Upper lobe of left lung (tissue), 6 donors: ENCODE data around the gene RGMA. TPM values are rescaled to one million over a fixed set of nuclear protein-coding genes. Genes with fewer than 3 reads are reported as not detected.

Source experiments
- ATAC-seq, 2 donors: fragments of 200-7000 bp; cut with Tn5 transposase; one replicate each; pipeline ENCODE4 v1.9.1; 2022; ENCODE audit warnings: mild to moderate bottlenecking in 2 of 2, moderate library complexity in 2 of 2; ENCODE audit not compliant: low FRiP score in 2 of 2
- DNase-seq, 2 donors: peaks; one replicate each; pipeline ENCODE4 v3.0.0-alpha.2; 2019 to 2020
- H3K27ac ChIP-seq, 4 donors: fragments of 200-600 bp; sonication (generic); one replicate each; pipeline ENCODE4 v1.5.1; 2016 to 2019
- H3K27me3 ChIP-seq, 4 donors: fragments of 200-600 bp; sonication (generic); one replicate each; pipeline ENCODE4 v1.5.1; 2017 to 2019
- H3K36me3 ChIP-seq, 4 donors: fragments of 200-600 bp; sonication (generic); one replicate each; pipeline ENCODE4 v1.5.1; 2016 to 2019
- H3K4me1 ChIP-seq, 4 donors: fragments of 200-600 bp; sonication (generic); one replicate each; pipeline ENCODE4 v1.5.1; 2018 to 2019
- H3K4me3 ChIP-seq, 4 donors: fragments of 200-600 bp; sonication (generic); one replicate each; pipeline ENCODE4 v1.5.1; 2017 to 2019; ENCODE audit warnings: mild to moderate bottlenecking in 2 of 4, moderate library complexity in 1 of 4
- H3K9me3 ChIP-seq, 4 donors: fragments of 200-600 bp; sonication (generic); one replicate each; pipeline ENCODE4 v1.5.1; 2018 to 2019
- EP300 ChIP-seq, 4 donors: sonication (generic); formaldehyde crosslinking; IDR thresholded peaks; one replicate each; pipeline ENCODE4 v1.5.1; 2017; ENCODE audit warnings: antibody characterized with exemption in 4 of 4, control low read depth in 2 of 4
- POLR2A ChIP-seq, 4 donors: fragments of 450-650 bp; IDR thresholded peaks; one replicate each; pipeline ENCODE4 v1.5.1; 2016 to 2017; ENCODE audit warnings: antibody characterized with exemption in 4 of 4, mild to moderate bottlenecking in 2 of 4
- POLR2AphosphoS5 ChIP-seq, 2 donors: sonication (generic); formaldehyde crosslinking; IDR thresholded peaks; one replicate each; pipeline ENCODE4 v1.5.1; 2017; ENCODE audit warnings: antibody characterized with exemption in 2 of 2
- WGBS, 2 donors: methylation state at CpG; one replicate each; pipeline ENCODE4 v1.1.5; 2017 to 2018; 5-methylcytosine and 5-hydroxymethylcytosine counted together
- total RNA-seq, 6 donors: library from RNA; depleted of rRNA in 4 of 6; stranded (reverse); fragments of >200 nt in 4 of 6; gene quantifications; one replicate each; pipeline versions ENCODE4 v1.1.0 to v1.2.1, GENCODE V29; 2016 to 2021
- TF ChIP-seq, protein P1 (sequence below), 6 experiments: fragments of 450-650 bp in 4 of 6; fragments of 200-600 bp in 2 of 6; sonication (generic) in 2 of 6; IDR thresholded peaks; one replicate each; pipeline ENCODE4 v1.5.1; 2016 to 2019; ENCODE audit warnings: antibody characterized with exemption in 6 of 6
- donor health status: DM: no; HTN: no; CAD: no; lungs with moderate emphysema.
- donor health status: DM: no; HTN: yes; CAD: no; lungs with severe emphysema.

The RGMA gene
- total RNA-seq, 6 donors from 2014 or later: 2.3 to 14.2 (median 4.8) TPM

- Histone ChIP-seq H3K4me1 (peaks cover 0 to 10% (median 1%) of the 10 kb centered on the region in 4 donors), H3K36me3 (no peaks in the 10 kb centered on the region), H3K9me3 (no peaks in the 10 kb centered on the region), H3K27me3 (no peaks in the 10 kb centered on the region), H3K27ac (no peak overlapping the region), H3K4me3 (no peak overlapping the region)
- WGBS, 2 donors: 56 to 81% methylated on average over 6 to 8 of the region's 8 CpGs
- TF ChIP-seq POLR2A (IDR thresholded peaks at IDR 0.05) (no peak), EP300 (IDR thresholded peaks at IDR 0.05) (no peak)
- TF ChIP-seq, protein P1, sequence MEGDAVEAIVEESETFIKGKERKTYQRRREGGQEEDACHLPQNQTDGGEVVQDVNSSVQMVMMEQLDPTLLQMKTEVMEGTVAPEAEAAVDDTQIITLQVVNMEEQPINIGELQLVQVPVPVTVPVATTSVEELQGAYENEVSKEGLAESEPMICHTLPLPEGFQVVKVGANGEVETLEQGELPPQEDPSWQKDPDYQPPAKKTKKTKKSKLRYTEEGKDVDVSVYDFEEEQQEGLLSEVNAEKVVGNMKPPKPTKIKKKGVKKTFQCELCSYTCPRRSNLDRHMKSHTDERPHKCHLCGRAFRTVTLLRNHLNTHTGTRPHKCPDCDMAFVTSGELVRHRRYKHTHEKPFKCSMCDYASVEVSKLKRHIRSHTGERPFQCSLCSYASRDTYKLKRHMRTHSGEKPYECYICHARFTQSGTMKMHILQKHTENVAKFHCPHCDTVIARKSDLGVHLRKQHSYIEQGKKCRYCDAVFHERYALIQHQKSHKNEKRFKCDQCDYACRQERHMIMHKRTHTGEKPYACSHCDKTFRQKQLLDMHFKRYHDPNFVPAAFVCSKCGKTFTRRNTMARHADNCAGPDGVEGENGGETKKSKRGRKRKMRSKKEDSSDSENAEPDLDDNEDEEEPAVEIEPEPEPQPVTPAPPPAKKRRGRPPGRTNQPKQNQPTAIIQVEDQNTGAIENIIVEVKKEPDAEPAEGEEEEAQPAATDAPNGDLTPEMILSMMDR (IDR thresholded peaks at IDR 0.05): no peak
- DNase-seq (peak in 1 of 2 donors; percentile 38), ATAC-seq (no peak)
Observed at GRCh38 chr15:93059442-93059841, 29.6 kb downstream of the RGMA start.

- Histone ChIP-seq H3K9me3 (no peaks in the 10 kb centered on the region), H3K27ac (no peak overlapping the region), H3K4me3 (no peak overlapping the region), H3K36me3 (no peaks in the 10 kb centered on the region), H3K27me3 (no peaks in the 10 kb centered on the region), H3K4me1 (peaks cover 0 to 10% (median 1%) of the 10 kb centered on the region in 4 donors)
- WGBS, 2 donors: 65 to 80% methylated on average over 9 to 18 of the region's 18 CpGs
- ATAC-seq: no peak
- TF ChIP-seq POLR2AphosphoS5 (IDR thresholded peaks at IDR 0.05) (no peak), EP300 (IDR thresholded peaks at IDR 0.05) (no peak), POLR2A (IDR thresholded peaks at IDR 0.05) (no peak)
- TF ChIP-seq, protein P1 (IDR thresholded peaks at IDR 0.05): no peak
- DNase-seq: peak in 1 of 2 donors; percentile 16
Observed at GRCh38 chr15:93058904-93059427, 30.0 kb downstream of the RGMA start.

DNA sequence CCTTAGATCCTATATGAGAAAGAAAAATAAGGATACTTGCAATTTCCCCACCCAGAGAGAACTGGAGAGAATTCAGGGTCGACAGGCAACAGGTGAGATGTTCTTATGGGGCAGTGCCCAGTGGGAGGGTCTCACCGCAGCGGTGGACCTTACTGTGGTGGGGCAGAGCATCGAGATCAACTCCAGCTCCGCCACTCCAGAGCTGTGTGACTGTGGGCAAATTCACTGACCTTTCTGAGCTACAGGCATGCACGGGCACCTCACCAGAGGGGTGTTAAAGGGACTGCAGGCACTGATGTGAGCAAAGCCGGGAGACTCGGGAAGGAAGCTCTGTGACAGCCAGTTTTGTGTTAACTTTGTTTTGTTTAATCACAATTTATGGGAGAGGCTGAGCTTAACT is 30.9 kb downstream of the RGMA start:
- no peaks in the 10 kb centered on the region for H3K27me3 ChIP-seq
- DNase-seq (no peak), ATAC-seq (no peak)
- H3K9me3 ChIP-seq: no peaks in the 10 kb centered on the region
- H3K4me3 ChIP-seq: no peak overlapping the region
- no peaks in the 10 kb centered on the region for H3K36me3 ChIP-seq
- no peak overlapping the region for H3K27ac ChIP-seq
- peaks cover 0 to 10% (median 1%) of the 10 kb centered on the region in 4 donors for H3K4me1 ChIP-seq
- WGBS, 2 donors: 74% methylated on average over 8 of the region's 8 CpGs
- no peak for TF ChIP-seq POLR2AphosphoS5 (IDR thresholded peaks at IDR 0.05)
- no peak for TF ChIP-seq POLR2A (IDR thresholded peaks at IDR 0.05)
- no peak for TF ChIP-seq EP300 (IDR thresholded peaks at IDR 0.05)
- TF ChIP-seq, protein P1 (IDR thresholded peaks at IDR 0.05): no peak

DNA sequence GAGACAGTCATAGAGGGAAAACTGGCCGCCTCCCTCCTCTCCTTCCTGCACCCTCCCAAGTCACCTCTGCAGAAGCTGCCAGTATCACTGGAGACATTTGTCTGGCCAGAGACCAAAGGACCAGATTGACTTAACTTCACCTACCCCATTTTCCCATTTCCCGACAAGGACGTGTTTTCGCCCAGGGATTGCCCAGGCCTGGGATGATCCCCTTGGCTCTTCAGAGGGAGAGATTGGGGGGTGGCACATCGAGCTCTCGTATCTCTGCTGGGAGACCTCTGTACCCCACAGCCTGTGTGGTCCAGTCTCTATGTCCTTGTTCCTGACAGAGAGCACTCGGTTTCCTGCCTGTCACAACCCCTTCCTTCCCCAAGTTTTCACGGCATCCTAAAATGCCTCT is 31.4 kb downstream of the RGMA start:
- no peaks in the 10 kb centered on the region for H3K9me3 ChIP-seq
- 68 to 77% methylated on average over 7 to 8 of the region's 8 CpGs for WGBS, 2 donors
- H3K27me3 ChIP-seq: no peaks in the 10 kb centered on the region
- ATAC-seq (no peak), DNase-seq (no peak)
- H3K4me1 ChIP-seq: peaks cover 0 to 10% (median 1%) of the 10 kb centered on the region in 4 donors
- TF ChIP-seq EP300 (IDR thresholded peaks at IDR 0.05): no peak
- TF ChIP-seq, protein P1 (IDR thresholded peaks at IDR 0.05): no peak
- TF ChIP-seq POLR2A (IDR thresholded peaks at IDR 0.05): no peak
- TF ChIP-seq POLR2AphosphoS5 (IDR thresholded peaks at IDR 0.05): no peak
- no peak overlapping the region for H3K4me3 ChIP-seq
- H3K36me3 ChIP-seq: no peaks in the 10 kb centered on the region
- no peak overlapping the region for H3K27ac ChIP-seq

GRCh38 chr15:93056836-93057235 is 32.2 kb downstream of the RGMA start:
- WGBS, 2 donors: 75 to 91% methylated on average over 2 to 7 of the region's 7 CpGs
- no peaks in the 10 kb centered on the region for H3K9me3 ChIP-seq
- no peak overlapping the region for H3K4me3 ChIP-seq
- no peaks in the 10 kb centered on the region for H3K36me3 ChIP-seq
- ATAC-seq (no peak), DNase-seq (no peak)
- peaks cover 0 to 7% (median 1%) of the 10 kb centered on the region in 4 donors for H3K4me1 ChIP-seq
- no peaks in the 10 kb centered on the region for H3K27me3 ChIP-seq
- TF ChIP-seq POLR2AphosphoS5 (IDR thresholded peaks at IDR 0.05) (no peak), POLR2A (IDR thresholded peaks at IDR 0.05) (no peak), EP300 (IDR thresholded peaks at IDR 0.05) (no peak)
- TF ChIP-seq, protein P1 (IDR thresholded peaks at IDR 0.05): no peak
- H3K27ac ChIP-seq: no peak overlapping the region
